K562 (cell line): ENCODE data around the gene ADAMTSL3. TPM values are rescaled to one million over a fixed set of nuclear protein-coding genes. Genes with fewer than 3 reads are reported as not detected.

Source experiments
- ATAC-seq: fragments of 200-7000 bp; cut with Tn5 transposase; 3 replicates; pipeline ENCODE4 v1.9.1; 2020; ENCODE audit warnings: moderate library complexity
- BruUV-seq: library from RNA; stranded (reverse); fragments of 400-500 nt; replicated peaks from 2 replicates; lab custom pipeline; 2021; lab: Mats Ljungman, UMichigan
- CTCF ChIA-PET: fragments of 300-600 bp; formaldehyde crosslinking; extraction: SDS; loops from one replicate; lab custom pipeline; 2021; ENCODE audit warnings: low intra/inter-chr PET ratio; lab: Yijun Ruan, JAX
- POLR2A ChIA-PET: fragments of 300-600, 350-650 bp; sonication (Branson Sonifier 250); formaldehyde crosslinking; extraction: SDS; loops from one replicate; lab custom pipeline; 2021; ENCODE audit warnings: antibody characterized with exemption, inconsistent platforms; lab: Yijun Ruan, JAX
- DNase-seq, 4 experiments: peaks; one replicate each; pipeline versions ENCODE4 v3.0.0 to v3.0.0-alpha.2; 2011 to 2018; ENCODE audit warnings: low spot score in 3 of 4, mixed read lengths in 3 of 4; ENCODE audit errors: extremely low read depth in 1 of 4
- FAIRE-seq: peaks from 2 replicates; lab custom pipeline; 2011; peaks lifted over from hg19 to GRCh38; lab: Jason Lieb, UNC
- H2AFZ ChIP-seq: 2 replicates; pipeline ENCODE4 v1.6.0; 2011; ENCODE audit warnings: low read depth, low read length, control low read depth, inconsistent platforms
- H3K27ac ChIP-seq: fragments of 200-600 bp; 3 replicates; pipeline ENCODE4 v1.8.0; 2011; ENCODE audit warnings: low read depth, mild to moderate bottlenecking, control low read depth, inconsistent platforms, low read length, moderate library complexity, mixed read lengths; ENCODE audit errors: extremely low read depth
- H3K27me3 ChIP-seq, 2 experiments: fragments of 300-600 bp in 1 of 2; 2 replicates in 1 of 2; 3 replicates in 1 of 2; pipeline versions ENCODE4 v1.6.0 to v1.8.0; 2011; ENCODE audit warnings: inconsistent platforms in 2 of 2, low read length in 2 of 2, mild to moderate bottlenecking in 1 of 2, mixed read lengths in 1 of 2, moderate library complexity in 1 of 2; ENCODE audit not compliant: control insufficient read depth in 2 of 2, insufficient read depth in 2 of 2
- H3K36me3 ChIP-seq: fragments of 300-600 bp; 3 replicates; pipeline ENCODE4 v1.8.0; 2011; ENCODE audit warnings: mild to moderate bottlenecking, low read length, inconsistent platforms; ENCODE audit not compliant: control insufficient read depth, insufficient read depth
- H3K4me1 ChIP-seq, 2 experiments: fragments of 200-600 bp in 1 of 2; replicated peaks in 1 of 2; 2 replicates in 1 of 2; 3 replicates in 1 of 2; pipeline versions ENCODE4 v1.5.1 to v1.8.0; 2011; ENCODE audit warnings: inconsistent platforms in 2 of 2, low read length in 2 of 2, mild to moderate bottlenecking in 1 of 2, mixed read lengths in 1 of 2, moderate library complexity in 1 of 2; ENCODE audit not compliant: control insufficient read depth in 2 of 2, insufficient read depth in 2 of 2
- H3K4me2 ChIP-seq: 2 replicates; pipeline ENCODE4 v1.6.1; 2011; ENCODE audit warnings: low read length, control low read depth, inconsistent platforms, mixed read lengths; ENCODE audit not compliant: insufficient read depth
- H3K4me3 ChIP-seq: fragments of 200-600 bp; sonication (generic), shearing (Covaris generic); 2 replicates; pipeline ENCODE4 v1.5.1; 2016; ENCODE audit warnings: control low read depth, inconsistent platforms
- H3K79me2 ChIP-seq: fragments of 200-600 bp; 3 replicates; pipeline ENCODE4 v1.8.0; 2011; ENCODE audit warnings: low read length, inconsistent platforms; ENCODE audit not compliant: control insufficient read depth, insufficient read depth
- H3K9ac ChIP-seq, 2 experiments: 2 replicates each; pipeline versions ENCODE4 v1.6.0 to v1.6.1; 2011; ENCODE audit warnings: low read depth in 2 of 2, low read length in 2 of 2, control low read depth in 1 of 2, inconsistent platforms in 1 of 2, mild to moderate bottlenecking in 1 of 2, mixed read lengths in 1 of 2; ENCODE audit not compliant: insufficient read depth in 1 of 2
- H3K9me1 ChIP-seq: one replicate; pipeline ENCODE4 v1.6.0; 2011; ENCODE audit warnings: inconsistent platforms, mild to moderate bottlenecking, low read length, moderate library complexity; ENCODE audit not compliant: control insufficient read depth, insufficient read depth
- H3K9me3 ChIP-seq: replicated peaks from 2 replicates; pipeline ENCODE4 v1.5.1; 2011; ENCODE audit warnings: low read depth, low read length, inconsistent platforms; ENCODE audit not compliant: control insufficient read depth, insufficient read depth
- H4K20me1 ChIP-seq: replicated peaks from 2 replicates; pipeline ENCODE4 v1.6.1; 2011; ENCODE audit warnings: low read length, inconsistent platforms, mixed read lengths; ENCODE audit not compliant: control insufficient read depth, insufficient read depth
- ASH1L ChIP-seq: fragments of 450-650 bp; IDR thresholded peaks from 2 replicates; pipeline ENCODE4 v1.6.1; 2018; ENCODE audit warnings: borderline replicate concordance, mild to moderate bottlenecking, low read depth; ENCODE audit not compliant: partially characterized antibody
- ATF2 ChIP-seq: sonication (generic); formaldehyde crosslinking; IDR thresholded peaks from 2 replicates; pipeline ENCODE4 v1.8.1; 2022; ENCODE audit warnings: missing genetic modification reagents
- KLF13 ChIP-seq: fragments of 450-650 bp; IDR thresholded peaks from 2 replicates; pipeline ENCODE4 v1.6.1; 2016; ENCODE audit warnings: missing genetic modification characterization, low read depth, mild to moderate bottlenecking, missing compliant biosample characterization, moderate library complexity, borderline replicate concordance
- LEF1 ChIP-seq: fragments of 450-650 bp; IDR thresholded peaks from 2 replicates; pipeline ENCODE4 v1.6.1; 2016; ENCODE audit warnings: mild to moderate bottlenecking
- PATZ1 ChIP-seq: fragments of 250-450 bp; sonication (Bioruptor Pico); IDR thresholded peaks from 2 replicates; pipeline ENCODE4 v1.5.0; 2020; ENCODE audit warnings: mild to moderate bottlenecking, borderline replicate concordance
- PREB ChIP-seq: sonication (generic); formaldehyde crosslinking; IDR thresholded peaks from 2 replicates; pipeline ENCODE4 v1.8.1; 2023; ENCODE audit warnings: mild to moderate bottlenecking, missing genetic modification reagents
- SFPQ ChIP-seq: fragments of 200-400 bp; formaldehyde crosslinking; IDR thresholded peaks from 2 replicates; pipeline ENCODE4 v1.6.1; 2017; ENCODE audit warnings: mild to moderate bottlenecking, low read depth, low read length, moderate library complexity
- SMC3 ChIP-seq: conservative IDR thresholded peaks from 2 replicates; pipeline ENCODE4 v1.6.1; 2011; ENCODE audit warnings: low read depth, low read length, improper control_type of control experiment; ENCODE audit not compliant: insufficient read depth
- TSHZ1 ChIP-seq: fragments of 250-450 bp; sonication (Bioruptor Pico); IDR thresholded peaks from 2 replicates; pipeline ENCODE4 v1.4.0; 2020; ENCODE audit warnings: mild to moderate bottlenecking, moderate library complexity
- ZNF408 ChIP-seq: fragments of 250-450 bp; sonication (Bioruptor Pico); IDR thresholded peaks from 2 replicates; pipeline ENCODE4 v1.4.0; 2020; ENCODE audit warnings: low read depth, mild to moderate bottlenecking, moderate library complexity
- ZNF764 ChIP-seq: fragments of 250-450 bp; sonication (Bioruptor Pico); IDR thresholded peaks from 2 replicates; pipeline ENCODE4 v1.4.0; 2020; ENCODE audit warnings: low read depth, mild to moderate bottlenecking, moderate library complexity
- WGBS: fragments of 100-300 bp; shearing (Covaris generic); methylation state at CpG from one replicate; pipeline ENCODE4 v1.1.6; 2016; ENCODE audit warnings: low coverage, mixed read lengths; ENCODE audit not compliant: insufficient coverage; ENCODE audit errors: missing lambda C conversion rate; 5-methylcytosine and 5-hydroxymethylcytosine counted together
- in situ Hi-C: fragments of 300-500 bp; cut with MboI; formaldehyde crosslinking; loops from 4 replicates; pipeline ENCODE4 v1.15.0; 2018; ENCODE audit warnings: inconsistent platforms, mixed read lengths
- intact Hi-C: fragments of 100-400 bp; cut with micrococcal nuclease; formaldehyde crosslinking; loops from 2 replicates; pipeline ENCODE4 v1.14.2; 2022
- polyA plus RNA-seq, 8 experiments: library from polyadenylated mRNA; depleted of rRNA in 4 of 8; stranded (reverse) in 5 of 8; unstranded in 3 of 8; fragments of >200 nt; fragmentation: Nextera tagmentation in 2 of 8; fragmentation: Illumina TruSeq in 1 of 8; extraction: Ambion mirVana in 2 of 8; extraction: Trizol in 1 of 8; gene quantifications; 2 replicates each; pipeline versions ENCODE4 v1.2.1 to v1.2.3, GENCODE V29; 2011 to 2014; ENCODE audit warnings: inconsistent platforms in 1 of 8, missing spikeins in 1 of 8
- total RNA-seq, 7 experiments: library from RNA; depleted of rRNA in 6 of 7; stranded (reverse); fragments of >200 nt in 6 of 7; fragmentation: Illumina TruSeq in 2 of 7; extraction: Trizol in 2 of 7; gene quantifications; 2 replicates each; pipeline versions ENCODE4 v1.2.1 to v1.2.3, GENCODE V29; 2011 to 2021; ENCODE audit warnings: low replicate concordance in 1 of 7

ADAMTSL3 gene
- total and polyA plus RNA-seq, 9 of the 15 experiments (the other 6 are each of a cell fraction or from before 2014, with no cell fraction given), result 0.01 to 0.18 (median 0.07) TPM; not detected in 3

- no peaks in the 10 kb centered on the region for H4K20me1 ChIP-seq
- H3K79me2 ChIP-seq, result no peaks in the 10 kb centered on the region
- no peak for FAIRE-seq
- H3K9me1 ChIP-seq, result no peaks in the 10 kb centered on the region
- in situ Hi-C loops (no loop called here), intact Hi-C loops (no loop called here)
- no peak overlapping the region for H3K27ac ChIP-seq
- H3K9me3 ChIP-seq, result no peaks in the 10 kb centered on the region
- ChIA-PET CTCF (no interaction called here), POLR2A (no interaction called here)
- H3K4me2 ChIP-seq, result no peak overlapping the region
- H3K27me3 ChIP-seq, result peaks cover 3 to 30% of the 10 kb centered on the region in 2 experiments; a peak in 4 of 5 replicates
- no peak overlapping the region for H3K4me3 ChIP-seq
- BruUV-seq, result no TSS peak
- no peak overlapping the region for H3K9ac ChIP-seq
- no peak for DNase-seq
- H3K4me1 ChIP-seq, result no peaks in the 10 kb centered on the region
- 0% methylated on average over 6 of the region's 6 CpGs for WGBS
- no peak for ATAC-seq
- no peak overlapping the region for H2AFZ ChIP-seq
- H3K36me3 ChIP-seq, result no peaks in the 10 kb centered on the region
- TF ChIP-seq LEF1 (no peak), ZNF764 (no peak), SFPQ (no peak), KLF13 (tag) (no peak), TSHZ1 (CRISPR knock-in tag) (no peak), ZNF408 (no peak), PATZ1 (CRISPR knock-in tag) (no peak), ASH1L (no peak), ATF2 (CRISPR knock-in tag) (no peak), PREB (CRISPR knock-in tag) (no peak), SMC3 (no peak)
Measured at GRCh38 chr15:83651541-83651940, 2.4 kb upstream of the ADAMTSL3 start.
